ENCODE results near the gene FBXW5.

The FBXW5 gene

GRCh38 chr9:136900556-136900955 is 44.0 kb downstream of the FBXW5 start:
- no peak for DNase-seq (ENCODE audit: extremely low read depth, low read depth)
- no peak for TF ChIP-seq CTCF (IDR thresholded peaks at IDR 0.05; ENCODE audit: low read depth, low read length, missing control alignments)
- H3K4me3 ChIP-seq (replicated peaks; ENCODE audit: low read depth, low read length) = no peak overlapping the region

- no peak overlapping the region for H3K4me3 ChIP-seq (replicated peaks; ENCODE audit: low read depth, low read length)
- TF ChIP-seq CTCF (IDR thresholded peaks at IDR 0.05; ENCODE audit: low read depth, low read length, missing control alignments) = no peak
Observed at GRCh38 chr9:136899196-136899595, 45.3 kb downstream of the FBXW5 start.

GRCh38 chr9:136898483-136899100 is 45.9 kb downstream of the FBXW5 start:
- no peak for TF ChIP-seq CTCF (IDR thresholded peaks at IDR 0.05; ENCODE audit: low read depth, low read length, missing control alignments)
- H3K4me3 ChIP-seq (replicated peaks; ENCODE audit: low read depth, low read length) = no peak overlapping the region
- no peak for DNase-seq (ENCODE audit: extremely low read depth, low read depth)

More at GRCh38 chr9:136899196-136899595, 45.3 kb downstream of the FBXW5 start:
- no peak for DNase-seq (ENCODE audit: extremely low read depth, low read depth)

GRCh38 chr9:136896027-136896426 is 48.5 kb downstream of the FBXW5 start:
- no peak for DNase-seq (ENCODE audit: extremely low read depth, low read depth)
- TF ChIP-seq CTCF (IDR thresholded peaks at IDR 0.05; ENCODE audit: low read depth, low read length, missing control alignments) = no peak
- no peak overlapping the region for H3K4me3 ChIP-seq (replicated peaks; ENCODE audit: low read depth, low read length)

DNA sequence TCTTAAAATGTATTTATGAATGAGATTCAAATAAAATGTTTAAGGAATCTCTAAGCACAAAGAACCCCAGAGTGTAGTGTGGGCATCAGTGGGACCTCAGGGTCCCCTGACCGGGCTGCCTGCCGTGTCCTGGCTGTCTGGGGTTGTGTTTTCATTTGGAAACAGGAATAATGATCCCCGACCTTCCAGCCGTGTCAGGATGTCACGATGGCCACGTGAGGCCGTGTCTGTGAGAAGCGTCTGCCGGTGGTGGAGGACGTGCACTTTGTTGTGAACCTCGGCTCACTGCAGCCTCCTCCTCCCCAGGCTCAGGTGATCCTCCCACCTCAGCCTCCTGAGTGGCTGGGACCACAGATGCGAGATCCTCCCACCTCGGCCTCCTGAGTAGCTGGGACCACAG is 53.9 kb downstream of the FBXW5 start:
- H3K4me3 ChIP-seq (replicated peaks; ENCODE audit: low read depth, low read length) = no peak overlapping the region
- no peak for TF ChIP-seq CTCF (IDR thresholded peaks at IDR 0.05; ENCODE audit: low read depth, low read length, missing control alignments)
- no peak for DNase-seq (ENCODE audit: extremely low read depth, low read depth)

All from HFF-Myc (cell line).